ENCODE measurements around the gene CCNF. TPM values are rescaled to one million over a fixed set of nuclear protein-coding genes. Genes with fewer than 3 reads are reported as not detected.

The CCNF gene
- total RNA-seq, 2 donors from 2014 or later, result 0.99 to 2.3 TPM

DNA sequence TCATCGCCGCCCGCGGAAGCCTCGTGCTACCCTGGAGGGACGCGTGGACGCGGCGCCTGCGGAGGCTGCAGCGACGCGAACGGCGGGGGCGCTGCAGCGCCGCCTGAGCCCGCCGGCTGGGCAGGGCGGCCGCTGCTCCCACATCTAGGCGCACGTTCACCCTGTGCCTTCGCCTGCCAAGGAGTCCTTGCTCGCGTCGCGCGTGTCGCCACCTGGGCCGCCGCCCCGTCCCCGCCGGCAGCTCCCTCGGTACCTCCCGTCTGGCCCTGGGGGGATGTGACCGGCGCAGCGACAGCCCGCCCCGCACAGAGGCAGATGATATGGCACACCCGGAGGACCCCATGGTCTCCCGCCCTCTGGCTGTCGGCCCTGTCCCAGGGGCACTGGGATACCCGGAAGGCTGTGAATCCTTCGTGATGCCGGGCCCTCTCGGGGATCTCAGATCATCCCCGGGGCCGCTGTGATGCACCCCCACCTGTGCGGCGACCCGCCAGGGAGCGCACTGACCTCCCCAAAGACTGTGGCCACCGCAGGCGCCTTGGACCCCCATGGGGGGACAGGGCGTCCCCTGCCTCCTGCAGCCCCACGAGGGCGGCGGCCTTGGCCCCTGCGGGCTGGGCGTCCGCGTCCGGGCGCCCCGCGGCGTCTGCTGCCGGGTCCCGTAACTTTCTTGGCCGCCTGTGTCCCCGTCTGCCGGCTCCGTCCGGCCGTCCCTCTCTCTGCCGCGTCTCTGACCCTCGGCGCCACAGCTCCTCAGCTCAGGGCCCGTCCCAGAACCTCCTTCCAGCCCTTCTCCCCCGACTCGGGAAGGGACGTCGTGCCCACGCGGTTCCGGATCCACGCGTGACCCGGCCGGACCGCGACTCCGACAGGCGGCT, 45.0 kb downstream of the CCNF start:
- H3K27ac ChIP-seq, result peak overlapping the region; percentile 67 to 91 (median 88)
- 0 to 2% methylated on average over 19 to 78 of the region's 100 CpGs for WGBS, 2 donors
- peaks cover 71% of the 10 kb centered on the region for H3K4me1 ChIP-seq
- no peaks in the 10 kb centered on the region for H3K36me3 ChIP-seq (replicated peaks in 1 of 2; ENCODE audit: insufficient read depth in 1 of 2, low read depth in 2 of 2)
- H3K27me3 ChIP-seq, result no peaks in the 10 kb centered on the region
- intact Hi-C loops (cut with DNase I), result no loop called here
- ATAC-seq (peak; percentile 41), DNase-seq (peak; percentile 61 to 71 (median 65))
- TF ChIP-seq, protein P1, sequence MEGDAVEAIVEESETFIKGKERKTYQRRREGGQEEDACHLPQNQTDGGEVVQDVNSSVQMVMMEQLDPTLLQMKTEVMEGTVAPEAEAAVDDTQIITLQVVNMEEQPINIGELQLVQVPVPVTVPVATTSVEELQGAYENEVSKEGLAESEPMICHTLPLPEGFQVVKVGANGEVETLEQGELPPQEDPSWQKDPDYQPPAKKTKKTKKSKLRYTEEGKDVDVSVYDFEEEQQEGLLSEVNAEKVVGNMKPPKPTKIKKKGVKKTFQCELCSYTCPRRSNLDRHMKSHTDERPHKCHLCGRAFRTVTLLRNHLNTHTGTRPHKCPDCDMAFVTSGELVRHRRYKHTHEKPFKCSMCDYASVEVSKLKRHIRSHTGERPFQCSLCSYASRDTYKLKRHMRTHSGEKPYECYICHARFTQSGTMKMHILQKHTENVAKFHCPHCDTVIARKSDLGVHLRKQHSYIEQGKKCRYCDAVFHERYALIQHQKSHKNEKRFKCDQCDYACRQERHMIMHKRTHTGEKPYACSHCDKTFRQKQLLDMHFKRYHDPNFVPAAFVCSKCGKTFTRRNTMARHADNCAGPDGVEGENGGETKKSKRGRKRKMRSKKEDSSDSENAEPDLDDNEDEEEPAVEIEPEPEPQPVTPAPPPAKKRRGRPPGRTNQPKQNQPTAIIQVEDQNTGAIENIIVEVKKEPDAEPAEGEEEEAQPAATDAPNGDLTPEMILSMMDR (IDR thresholded peaks at IDR 0.05), result peak; percentile 7 to 60 (median 39)
- no peak for TF ChIP-seq POLR2A (IDR thresholded peaks at IDR 0.05)
- peak overlapping the region; percentile 49 to 79 for H3K4me3 ChIP-seq
- H3K9me3 ChIP-seq, result no peaks in the 10 kb centered on the region

DNA sequence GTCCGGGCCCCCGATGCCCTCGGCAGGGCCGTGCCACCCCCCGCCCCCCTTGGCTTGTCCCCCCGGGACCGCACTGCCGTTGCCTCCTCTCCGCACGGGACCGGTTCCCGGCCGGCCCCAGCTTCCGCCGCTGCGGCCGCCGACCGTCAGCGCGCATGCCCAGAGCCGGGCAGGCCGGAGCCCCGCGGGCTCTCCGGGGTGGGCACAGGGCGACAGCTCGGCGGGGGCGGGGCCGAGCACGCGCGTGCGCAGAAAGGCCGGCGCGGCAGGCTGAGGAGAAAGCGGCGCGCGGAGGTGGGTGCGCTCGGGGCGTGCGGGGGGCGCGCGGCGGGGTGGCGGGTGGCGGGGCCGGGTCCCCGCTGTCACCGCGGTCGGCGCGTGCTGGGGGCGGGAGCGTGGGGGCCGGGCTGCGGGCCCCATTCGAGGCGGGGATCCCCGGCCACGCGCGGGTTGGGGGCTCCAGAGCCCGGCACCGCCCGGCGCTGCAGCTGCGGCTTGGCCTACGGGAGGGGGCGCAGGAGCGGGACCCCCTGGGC, 45.7 kb downstream of the CCNF start, which contains the start of gene TBC1D24:
Gene TBC1D24, plus strand, starts transcription at position 251 of the 536 bp plus-strand sequence. CDS start 21,022 bp downstream, outside the sequence.
- Histone ChIP-seq H3K27ac (peak within 1 kb of the TSS; percentile 67 to 91 (median 88)), H3K4me1 (peaks cover 68% of the 10 kb centered on the region), H3K4me3 (peak within 1 kb of the TSS; percentile 51 to 80), H3K9me3 (no peaks in the 10 kb centered on the region), H3K27me3 (no peaks in the 10 kb centered on the region), H3K36me3 (replicated peaks in 1 of 2; ENCODE audit: insufficient read depth in 1 of 2, low read depth in 2 of 2) (no peaks in the 10 kb centered on the region)
- peak; percentile 88 to 92 (median 90) for DNase-seq
- intact Hi-C loops (cut with DNase I), result no loop called here
- peak; percentile 87 for ATAC-seq
- 0 to 1% methylated on average over 14 to 32 of the region's 77 CpGs for WGBS, 2 donors
- TF ChIP-seq POLR2A (IDR thresholded peaks at IDR 0.05), result peak; percentile 57 to 73 (median 58)
- TF ChIP-seq, protein P1 (IDR thresholded peaks at IDR 0.05), result no peak

DNA sequence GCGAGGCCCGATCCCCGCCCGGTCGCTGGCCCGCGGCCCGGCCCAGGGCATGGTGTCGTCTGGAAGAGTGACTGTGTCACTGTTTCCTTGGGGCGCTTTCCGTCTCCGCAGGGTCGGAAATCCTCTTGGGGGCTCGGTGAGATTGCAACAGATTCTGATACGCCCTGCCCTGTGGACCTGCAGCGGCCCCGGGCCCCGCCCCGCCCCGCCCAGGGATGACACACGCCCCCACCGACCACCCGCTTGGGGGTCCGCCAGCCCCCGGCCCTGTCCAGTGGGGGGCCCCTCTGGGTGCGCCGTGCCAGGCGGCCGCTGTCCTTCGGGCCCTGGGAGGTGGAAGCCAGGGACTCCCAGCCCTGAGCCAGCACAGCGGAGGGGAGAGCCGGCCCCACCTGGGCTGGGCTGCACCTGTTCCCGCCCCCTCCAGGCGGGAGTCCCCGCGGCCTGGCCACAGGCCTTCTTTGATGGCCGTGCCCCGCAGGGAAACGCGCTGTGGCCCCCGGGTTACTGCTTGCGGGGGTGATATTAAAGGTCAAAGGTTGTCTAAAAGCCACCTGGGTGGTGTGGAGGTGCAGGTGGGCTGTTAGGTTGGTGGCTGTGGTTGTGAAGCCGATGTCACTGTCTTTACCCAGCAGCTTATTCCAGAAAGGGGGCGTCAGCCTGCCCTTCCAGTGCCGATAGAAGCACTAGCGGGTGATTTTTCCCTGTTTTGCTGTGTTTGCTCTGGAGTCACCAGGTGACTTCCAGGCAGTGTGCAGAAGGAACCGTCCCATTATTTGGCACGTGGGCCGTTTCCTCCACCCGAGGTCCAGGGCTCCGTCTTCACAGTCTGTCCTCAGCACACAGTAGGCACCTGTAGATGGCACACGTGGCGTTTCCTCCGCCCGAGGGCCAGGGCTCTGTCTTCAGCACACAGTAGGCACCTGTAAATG, 46.4 kb downstream of the CCNF start:
- 9 to 17% methylated on average over 13 to 28 of the region's 55 CpGs for WGBS, 2 donors
- intact Hi-C loops (cut with DNase I), result no loop called here

DNA sequence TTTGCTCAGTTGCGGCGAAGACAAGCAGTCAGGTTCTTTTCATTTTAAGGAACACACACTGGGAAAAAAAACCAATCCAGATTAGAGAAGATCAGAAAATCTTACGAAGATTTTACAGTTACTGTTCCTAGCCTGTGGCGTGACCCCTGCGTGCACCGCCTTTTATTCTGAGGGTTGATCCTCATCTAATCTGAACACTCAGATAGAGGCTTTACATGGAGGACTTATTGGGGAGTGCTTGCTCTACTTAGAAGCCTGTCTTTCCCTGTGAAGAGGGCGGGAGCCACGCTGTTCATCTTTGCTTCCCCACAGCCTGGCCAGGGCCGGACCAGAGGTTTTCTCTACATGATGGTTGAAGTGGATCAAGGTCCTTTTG, 47.1 kb downstream of the CCNF start:
- H3K4me3 ChIP-seq, result no peak overlapping the region
- peak overlapping the region; percentile 67 to 91 (median 88) for H3K27ac ChIP-seq
- H3K27me3 ChIP-seq, result no peaks in the 10 kb centered on the region
- intact Hi-C loops (cut with DNase I), result no loop called here
- no peak for ATAC-seq
- no peaks in the 10 kb centered on the region for H3K36me3 ChIP-seq (replicated peaks in 1 of 2; ENCODE audit: insufficient read depth in 1 of 2, low read depth in 2 of 2)
- H3K9me3 ChIP-seq, result no peaks in the 10 kb centered on the region
- no peak for DNase-seq
- peaks cover 73% of the 10 kb centered on the region for H3K4me1 ChIP-seq
- WGBS, 2 donors, result 28 to 39% methylated on average over 9 of the region's 9 CpGs
- TF ChIP-seq POLR2A (IDR thresholded peaks at IDR 0.05), result no peak
- TF ChIP-seq, protein P1 (IDR thresholded peaks at IDR 0.05), result no peak

More for the DNA sequence above, 46.4 kb downstream of the CCNF start:
- H3K36me3 ChIP-seq (replicated peaks in 1 of 2; ENCODE audit: insufficient read depth in 1 of 2, low read depth in 2 of 2), result no peaks in the 10 kb centered on the region
- H3K4me3 ChIP-seq, result peak overlapping the region; percentile 51 to 80
- ATAC-seq (peak; percentile 41), DNase-seq (peak; percentile 59 to 73 (median 67))
- peak overlapping the region; percentile 67 to 91 (median 88) for H3K27ac ChIP-seq
- TF ChIP-seq, protein P1 (IDR thresholded peaks at IDR 0.05), result peak in 3 of 7 experiments; percentile 5 to 20 (median 18)
- peak in 1 of 3 donors; percentile 40 for TF ChIP-seq POLR2A (IDR thresholded peaks at IDR 0.05)
- H3K27me3 ChIP-seq, result no peaks in the 10 kb centered on the region
- H3K4me1 ChIP-seq, result peaks cover 73% of the 10 kb centered on the region
- H3K9me3 ChIP-seq, result no peaks in the 10 kb centered on the region

All from body of pancreas (tissue), 4 donors.